CD4-positive, alpha-beta T cell treated with Interleukin-6 at 100 ng/mL for 8 hours (primary cell): ENCODE results near the gene LDLRAD4.
"Not testable (repeated sequence)": the region's sequence is repeated elsewhere in the genome, so short reads cannot be mapped to it uniquely, and the experiment has no call there.

Source experiments
- DNase-seq: peaks from one replicate; pipeline ENCODE4 v3.0.0-alpha.2; 2020; ENCODE audit warnings: mixed read lengths, low spot score

Gene LDLRAD4

GRCh38 chr18:13677350-13677749, 458.8 kb downstream of the LDLRAD4 start:
- not testable (repeated sequence) for DNase-seq

- DNase-seq = peak; percentile 3
Observed at GRCh38 chr18:13680612-13681011, 462.1 kb downstream of the LDLRAD4 start.

GRCh38 chr18:13681701-13682100, 463.1 kb downstream of the LDLRAD4 start:
- DNase-seq = no peak

GRCh38 chr18:13684546-13684945, 466.0 kb downstream of the LDLRAD4 start:
- DNase-seq = no peak

- no peak for DNase-seq
Observed at GRCh38 chr18:13688191-13689136, 469.9 kb downstream of the LDLRAD4 start.

GRCh38 chr18:13690060-13690459, 471.5 kb downstream of the LDLRAD4 start:
- DNase-seq = not testable (repeated sequence)

GRCh38 chr18:13695337-13695736, 476.8 kb downstream of the LDLRAD4 start:
- not testable (repeated sequence) for DNase-seq

GRCh38 chr18:13696961-13697360, 478.4 kb downstream of the LDLRAD4 start:
- DNase-seq = no peak

- DNase-seq = no peak
Observed at GRCh38 chr18:13700153-13700552, 481.6 kb downstream of the LDLRAD4 start.
